Fibroblast of pulmonary artery (primary cell): ENCODE data around the gene CACNA1D.

Source experiments
- DNase-seq: peaks from one replicate; pipeline ENCODE4 v3.0.0-alpha.2; 2010; ENCODE audit warnings: low read depth
- H3K4me3 ChIP-seq: replicated peaks from 2 replicates; pipeline ENCODE4 v1.5.1; 2011; ENCODE audit warnings: low read depth, mild to moderate bottlenecking, control low read depth, low read length, moderate library complexity
- CTCF ChIP-seq: IDR thresholded peaks from 2 replicates; pipeline ENCODE4 v1.5.1; 2011; ENCODE audit warnings: mild to moderate bottlenecking, control low read depth, low read length, inconsistent platforms; ENCODE audit errors: missing control alignments

The CACNA1D gene

GRCh38 chr3:53726643-53727042, 232.2 kb downstream of the CACNA1D start:
- no peak for TF ChIP-seq CTCF
- no peak for DNase-seq
- H3K4me3 ChIP-seq, result no peak overlapping the region

GRCh38 chr3:53728606-53729005, 234.2 kb downstream of the CACNA1D start:
- no peak for TF ChIP-seq CTCF
- DNase-seq, result no peak
- no peak overlapping the region for H3K4me3 ChIP-seq

GRCh38 chr3:53729159-53729558, 234.7 kb downstream of the CACNA1D start:
- TF ChIP-seq CTCF, result no peak
- DNase-seq, result no peak
- H3K4me3 ChIP-seq, result no peak overlapping the region

GRCh38 chr3:53729618-53730017, 235.2 kb downstream of the CACNA1D start:
- H3K4me3 ChIP-seq, result no peak overlapping the region
- no peak for DNase-seq
- no peak for TF ChIP-seq CTCF

GRCh38 chr3:53730576-53730975, 236.2 kb downstream of the CACNA1D start:
- H3K4me3 ChIP-seq, result no peak overlapping the region
- TF ChIP-seq CTCF, result no peak
- peak; percentile 17 for DNase-seq

GRCh38 chr3:53731934-53732624, 237.7 kb downstream of the CACNA1D start:
- H3K4me3 ChIP-seq, result no peak overlapping the region
- DNase-seq, result no peak
- no peak for TF ChIP-seq CTCF

- no peak overlapping the region for H3K4me3 ChIP-seq
- TF ChIP-seq CTCF, result no peak
- no peak for DNase-seq
Measured at GRCh38 chr3:53733446-53733845, 239.0 kb downstream of the CACNA1D start.
